ENCODE measurements around the gene ATRN. TPM values are rescaled to one million over a fixed set of nuclear protein-coding genes. Genes with fewer than 3 reads are reported as not detected.

The ATRN gene
- total RNA-seq, 1 donor from 2014 or later: 34.3 TPM

GRCh38 chr20:3645309-3646066 lies 174.7 kb downstream of the ATRN start:
- DNase-seq (no peak), ATAC-seq (no peak)
- intact Hi-C loops (cut with micrococcal nuclease): no loop called here

GRCh38 chr20:3646067-3646440 lies 175.2 kb downstream of the ATRN start:
- DNase-seq (no peak), ATAC-seq (no peak)
- intact Hi-C loops (cut with micrococcal nuclease): no loop called here

- no peak for DNase-seq
- intact Hi-C loops (cut with micrococcal nuclease): no loop called here
- ATAC-seq: no peak
Measured at GRCh38 chr20:3646651-3647050, 175.8 kb downstream of the ATRN start.

- DNase-seq: no peak
- intact Hi-C loops (cut with micrococcal nuclease): no loop called here
- no peak for ATAC-seq
Measured at GRCh38 chr20:3647473-3647872, 176.7 kb downstream of the ATRN start.

- DNase-seq (no peak), ATAC-seq (no peak)
- intact Hi-C loops (cut with micrococcal nuclease): no loop called here
Measured at GRCh38 chr20:3648951-3649350, 178.1 kb downstream of the ATRN start.

GRCh38 chr20:3651204-3651962 lies 180.6 kb downstream of the ATRN start:
- DNase-seq: no peak
- ATAC-seq: no peak
- intact Hi-C loops (cut with micrococcal nuclease): no loop called here

- intact Hi-C loops (cut with micrococcal nuclease): no loop called here
- DNase-seq (no peak), ATAC-seq (no peak)
Measured at GRCh38 chr20:3652221-3652620, 181.4 kb downstream of the ATRN start.

- DNase-seq: no peak
- intact Hi-C loops (cut with micrococcal nuclease): no loop called here
Measured at GRCh38 chr20:3652676-3653596, 182.1 kb downstream of the ATRN start.

GRCh38 chr20:3653921-3654320 lies 183.1 kb downstream of the ATRN start:
- DNase-seq: no peak
- ATAC-seq: no peak

More at GRCh38 chr20:3652676-3653596, 182.1 kb downstream of the ATRN start:
- peak; percentile 36 for ATAC-seq

GRCh38 chr20:3654326-3655130 lies 183.7 kb downstream of the ATRN start:
- DNase-seq: no peak
- intact Hi-C loops (cut with micrococcal nuclease): no loop called here
- ATAC-seq: no peak

More at GRCh38 chr20:3653921-3654320, 183.1 kb downstream of the ATRN start:
- intact Hi-C loops (cut with micrococcal nuclease): no loop called here

GRCh38 chr20:3655131-3655405 lies 184.2 kb downstream of the ATRN start:
- ATAC-seq (no peak), DNase-seq (no peak)
- intact Hi-C loops (cut with micrococcal nuclease): no loop called here

GRCh38 chr20:3658019-3658715 lies 187.3 kb downstream of the ATRN start:
- intact Hi-C loops (cut with micrococcal nuclease): no loop called here
- ATAC-seq (no peak), DNase-seq (no peak)

- intact Hi-C loops (cut with micrococcal nuclease): no loop called here
- DNase-seq (no peak), ATAC-seq (no peak)
Measured at GRCh38 chr20:3658716-3659491, 188.1 kb downstream of the ATRN start.

GRCh38 chr20:3659492-3660261 lies 188.9 kb downstream of the ATRN start:
- DNase-seq (no peak), ATAC-seq (no peak)
- intact Hi-C loops (cut with micrococcal nuclease): no loop called here

GRCh38 chr20:3660262-3661059 lies 189.6 kb downstream of the ATRN start:
- DNase-seq (peak; percentile 23), ATAC-seq (no peak)

GRCh38 chr20:3661060-3661813 lies 190.4 kb downstream of the ATRN start:
- ATAC-seq: peak; percentile 38

More at GRCh38 chr20:3660262-3661059, 189.6 kb downstream of the ATRN start:
- intact Hi-C loops (cut with micrococcal nuclease): no loop called here

More at GRCh38 chr20:3661060-3661813, 190.4 kb downstream of the ATRN start:
- peak; percentile 31 for DNase-seq
- intact Hi-C loops (cut with micrococcal nuclease): no loop called here
